NCI-H82 treated with DMSO at 0.1 percent for 48 hours (cell line): ENCODE data around the gene OR6A2.
A peak's percentile ranks its signal among the peaks of the same experiment; 100 is the strongest.
"Not testable (repeated sequence)": the region's sequence is repeated elsewhere in the genome, so short reads cannot be mapped to it uniquely, and the experiment has no call there.

Experiments
- DNase-seq: peaks from one replicate; lab custom pipeline; 2025; ENCODE audit not compliant: unreplicated experiment; lab: John Stamatoyannopoulos, UW

The OR6A2 gene

GRCh38 chr11:6799402-6799801, at the start of gene OR6A2:
Gene OR6A2, minus strand, starts transcription at chr11:6799689. Its CDS starts 3,981 bp downstream, at chr11:6795708.
- DNase-seq: no peak

- DNase-seq: no peak
Measured at GRCh38 chr11:6845383-6845782, 45.9 kb upstream of the OR6A2 start, which contains the start of gene OR10A5. Gene OR10A5, plus strand, starts transcription at chr11:6845683. Its CDS starts 0 bp downstream, at chr11:6845683.

GRCh38 chr11:6844356-6844755, 44.9 kb upstream of the OR6A2 start:
- DNase-seq: no peak

GRCh38 chr11:6843670-6844069, 44.2 kb upstream of the OR6A2 start:
- DNase-seq: no peak

- no peak for DNase-seq
Measured at GRCh38 chr11:6841694-6842093, 42.2 kb upstream of the OR6A2 start.

- DNase-seq: no peak
Measured at GRCh38 chr11:6834021-6834420, 34.5 kb upstream of the OR6A2 start.

GRCh38 chr11:6833356-6833755, 33.9 kb upstream of the OR6A2 start:
- no peak for DNase-seq

GRCh38 chr11:6828103-6828502, 28.6 kb upstream of the OR6A2 start:
- no peak for DNase-seq

GRCh38 chr11:6825231-6825744, 25.8 kb upstream of the OR6A2 start:
- no peak for DNase-seq

- no peak for DNase-seq
Measured at GRCh38 chr11:6824136-6824823, 24.8 kb upstream of the OR6A2 start.

GRCh38 chr11:6818967-6819366, 19.5 kb upstream of the OR6A2 start:
- no peak for DNase-seq

GRCh38 chr11:6817694-6818093, 18.2 kb upstream of the OR6A2 start:
- no peak for DNase-seq

- DNase-seq: no peak
Measured at GRCh38 chr11:6813656-6814055, 14.2 kb upstream of the OR6A2 start.

- DNase-seq: peak; percentile 17
Measured at GRCh38 chr11:6812390-6813005, 13.0 kb upstream of the OR6A2 start.

GRCh38 chr11:6801075-6801474, 1.6 kb upstream of the OR6A2 start:
- DNase-seq: not testable (repeated sequence)

- no peak for DNase-seq
Measured at GRCh38 chr11:6794639-6795038, 4.8 kb downstream of the OR6A2 start.

GRCh38 chr11:6790546-6790945, 8.9 kb downstream of the OR6A2 start:
- no peak for DNase-seq

GRCh38 chr11:6782720-6783119, 16.8 kb downstream of the OR6A2 start, which contains the start of gene OR2AG1:
Gene OR2AG1, plus strand, starts transcription at chr11:6783020. Its CDS starts 2,018 bp downstream, at chr11:6785038.
- DNase-seq: no peak

- DNase-seq: no peak
Measured at GRCh38 chr11:6780829-6781228, 18.7 kb downstream of the OR6A2 start.

GRCh38 chr11:6778518-6778917, 21.0 kb downstream of the OR6A2 start:
- no peak for DNase-seq

GRCh38 chr11:6771926-6772893, 27.3 kb downstream of the OR6A2 start, which contains the start of gene OR2AG2:
Gene OR2AG2, minus strand, starts transcription at chr11:6771976. Its CDS starts 3,019 bp downstream, at chr11:6768957.
- DNase-seq: no peak
